ENCODE measurements around the gene RSU1. TPM values are rescaled to one million over a fixed set of nuclear protein-coding genes. Genes with fewer than 3 reads are reported as not detected.

Gene RSU1
- polyA plus RNA-seq, 2 of the 4 experiments (the other 2 are of a cell fraction), result 99.3 to 114 TPM

DNA sequence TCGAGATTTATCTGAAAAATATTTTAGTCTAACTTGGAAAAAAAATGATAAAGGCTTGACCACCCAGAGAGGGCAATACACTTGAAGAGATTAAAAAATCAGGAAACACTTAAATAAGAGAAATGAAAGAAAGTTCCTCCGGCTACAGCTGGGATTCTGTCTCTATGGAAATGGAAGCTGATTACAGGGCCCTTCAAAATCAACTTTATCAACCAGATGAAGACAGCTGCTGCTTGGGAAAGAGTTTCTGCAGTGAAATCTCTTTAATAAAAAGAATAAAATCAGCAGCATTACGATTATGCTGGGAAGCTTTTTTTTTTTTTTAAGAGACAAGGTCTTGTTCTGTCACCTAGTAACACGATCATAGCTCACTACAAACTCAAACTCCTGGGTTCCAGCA lies 4.5 kb downstream of the RSU1 start (continued):
- TF ChIP-seq, protein P1, sequence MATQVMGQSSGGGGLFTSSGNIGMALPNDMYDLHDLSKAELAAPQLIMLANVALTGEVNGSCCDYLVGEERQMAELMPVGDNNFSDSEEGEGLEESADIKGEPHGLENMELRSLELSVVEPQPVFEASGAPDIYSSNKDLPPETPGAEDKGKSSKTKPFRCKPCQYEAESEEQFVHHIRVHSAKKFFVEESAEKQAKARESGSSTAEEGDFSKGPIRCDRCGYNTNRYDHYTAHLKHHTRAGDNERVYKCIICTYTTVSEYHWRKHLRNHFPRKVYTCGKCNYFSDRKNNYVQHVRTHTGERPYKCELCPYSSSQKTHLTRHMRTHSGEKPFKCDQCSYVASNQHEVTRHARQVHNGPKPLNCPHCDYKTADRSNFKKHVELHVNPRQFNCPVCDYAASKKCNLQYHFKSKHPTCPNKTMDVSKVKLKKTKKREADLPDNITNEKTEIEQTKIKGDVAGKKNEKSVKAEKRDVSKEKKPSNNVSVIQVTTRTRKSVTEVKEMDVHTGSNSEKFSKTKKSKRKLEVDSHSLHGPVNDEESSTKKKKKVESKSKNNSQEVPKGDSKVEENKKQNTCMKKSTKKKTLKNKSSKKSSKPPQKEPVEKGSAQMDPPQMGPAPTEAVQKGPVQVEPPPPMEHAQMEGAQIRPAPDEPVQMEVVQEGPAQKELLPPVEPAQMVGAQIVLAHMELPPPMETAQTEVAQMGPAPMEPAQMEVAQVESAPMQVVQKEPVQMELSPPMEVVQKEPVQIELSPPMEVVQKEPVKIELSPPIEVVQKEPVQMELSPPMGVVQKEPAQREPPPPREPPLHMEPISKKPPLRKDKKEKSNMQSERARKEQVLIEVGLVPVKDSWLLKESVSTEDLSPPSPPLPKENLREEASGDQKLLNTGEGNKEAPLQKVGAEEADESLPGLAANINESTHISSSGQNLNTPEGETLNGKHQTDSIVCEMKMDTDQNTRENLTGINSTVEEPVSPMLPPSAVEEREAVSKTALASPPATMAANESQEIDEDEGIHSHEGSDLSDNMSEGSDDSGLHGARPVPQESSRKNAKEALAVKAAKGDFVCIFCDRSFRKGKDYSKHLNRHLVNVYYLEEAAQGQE (IDR thresholded peaks at IDR 0.05), result no peak
- TF ChIP-seq, protein P2, sequence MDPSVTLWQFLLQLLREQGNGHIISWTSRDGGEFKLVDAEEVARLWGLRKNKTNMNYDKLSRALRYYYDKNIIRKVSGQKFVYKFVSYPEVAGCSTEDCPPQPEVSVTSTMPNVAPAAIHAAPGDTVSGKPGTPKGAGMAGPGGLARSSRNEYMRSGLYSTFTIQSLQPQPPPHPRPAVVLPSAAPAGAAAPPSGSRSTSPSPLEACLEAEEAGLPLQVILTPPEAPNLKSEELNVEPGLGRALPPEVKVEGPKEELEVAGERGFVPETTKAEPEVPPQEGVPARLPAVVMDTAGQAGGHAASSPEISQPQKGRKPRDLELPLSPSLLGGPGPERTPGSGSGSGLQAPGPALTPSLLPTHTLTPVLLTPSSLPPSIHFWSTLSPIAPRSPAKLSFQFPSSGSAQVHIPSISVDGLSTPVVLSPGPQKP (IDR thresholded peaks at IDR 0.05; ENCODE audit: low read depth, low read length), result no peak
- TF ChIP-seq HEYL (CRISPR knock-in tag; IDR thresholded peaks at IDR 0.05) (no peak), MAZ (IDR thresholded peaks at IDR 0.05; ENCODE audit: borderline replicate concordance, low read depth, low read length) (no peak), RCOR1 (IDR thresholded peaks at IDR 0.05; ENCODE audit: low read depth, low read length) (no peak)

DNA sequence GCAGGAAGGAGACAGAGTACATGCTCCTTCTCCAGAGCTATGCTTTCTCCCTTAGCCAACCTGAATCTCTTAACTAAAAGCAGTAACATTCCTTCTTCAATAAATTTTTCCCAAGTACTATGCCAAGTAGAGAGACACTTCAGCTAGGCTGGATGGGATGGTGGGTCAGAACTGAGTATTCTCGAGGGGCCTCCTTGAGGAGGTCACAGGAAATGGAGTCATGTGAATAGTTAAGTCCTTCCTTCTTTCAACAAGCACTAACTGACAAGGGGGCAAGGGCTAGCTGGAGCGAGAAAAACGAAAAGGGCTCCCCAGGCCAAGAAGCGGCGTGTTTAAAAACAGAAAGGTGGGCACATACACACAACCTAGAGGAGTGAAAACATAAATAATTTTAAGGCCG lies 5.5 kb downstream of the RSU1 start:
- CTCF ChIA-PET, result interaction anchor here (2.2 kb wide), 1 partner anchor 16 kb away, joined by 11 read pairs; no protein-coding TSS in a partner anchor
- WGBS (ENCODE audit: missing lambda C conversion rate), result 94% methylated on average over 6 of the region's 6 CpGs
- POLR2A ChIA-PET, result no interaction called here
- DNase-seq (ENCODE audit: low read depth in 1 of 2, low spot score in 1 of 2), result no peak
- FAIRE-seq, result no peak
- Histone ChIP-seq H3K4me2 (no peak overlapping the region), H3K9me3 (no peaks in the 10 kb centered on the region), H3K27ac (no peak overlapping the region), H3K4me1 (peaks cover 11% of the 10 kb centered on the region; the same call in 2 of the 3 replicates), H3K4me3 (no peak overlapping the region)
- ATAC-seq, result no peak
- TF ChIP-seq RAD21 (conservative IDR thresholded peaks at IDR 0.05 in 1 of 2, IDR thresholded peaks at IDR 0.05 in 1 of 2) (no peak), FOSL2 (IDR thresholded peaks at IDR 0.05) (no peak), FOSL2 (CRISPR knock-in tag; IDR thresholded peaks at IDR 0.05) (no peak), PHF8 (IDR thresholded peaks at IDR 0.05; ENCODE audit: borderline replicate concordance, low read depth) (no peak), CBX8 (IDR thresholded peaks at IDR 0.05) (no peak), MAFK (IDR thresholded peaks at IDR 0.05; ENCODE audit: partially characterized antibody) (no peak), EHMT2 (IDR thresholded peaks at IDR 0.05; ENCODE audit: low read depth) (no peak)
- TF ChIP-seq, protein P1 (IDR thresholded peaks at IDR 0.05), result no peak

DNA sequence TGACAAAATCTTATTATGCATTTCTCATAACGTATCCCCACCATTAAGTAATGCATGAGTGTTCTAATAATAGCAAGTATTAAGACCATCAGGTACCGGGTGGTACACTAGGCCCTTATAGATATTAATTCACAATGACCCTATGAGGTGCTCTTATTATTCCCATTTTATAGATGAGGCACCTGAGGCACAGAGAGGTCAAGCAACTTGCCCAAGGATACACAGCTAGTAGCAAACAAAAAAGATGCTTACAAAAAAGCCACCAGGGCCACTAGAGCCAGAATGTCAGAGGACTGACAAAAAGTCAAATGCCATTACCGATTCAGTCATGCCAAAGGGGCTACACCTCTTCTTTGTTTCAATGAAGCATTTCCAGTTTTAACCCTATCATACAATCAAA lies 5.9 kb downstream of the RSU1 start:
- WGBS (ENCODE audit: missing lambda C conversion rate), result 78% methylated on average over 3 of the region's 3 CpGs
- ATAC-seq, result no peak
- DNase-seq (ENCODE audit: low read depth in 1 of 2, low spot score in 1 of 2), result no peak
- POLR2A ChIA-PET, result no interaction called here
- Histone ChIP-seq H3K27ac (no peak overlapping the region), H3K4me3 (no peak overlapping the region), H3K4me1 (peaks cover 9% of the 10 kb centered on the region; the same call in 2 of the 3 replicates), H3K9me3 (no peaks in the 10 kb centered on the region), H3K4me2 (no peak overlapping the region)
- CTCF ChIA-PET, result interaction anchor here (2.2 kb wide), 1 partner anchor 17 kb away, joined by 11 read pairs; no protein-coding TSS in a partner anchor
- no peak for FAIRE-seq
- no peak for TF ChIP-seq CBX2 (IDR thresholded peaks at IDR 0.05; ENCODE audit: borderline replicate concordance, low read depth)
- TF ChIP-seq RAD21 (conservative IDR thresholded peaks at IDR 0.05 in 1 of 2, IDR thresholded peaks at IDR 0.05 in 1 of 2), result no peak
- no peak for TF ChIP-seq SMC3 (IDR thresholded peaks at IDR 0.05)
- TF ChIP-seq POLR2A (IDR thresholded peaks at IDR 0.05; ENCODE audit: low read length), result no peak
- TF ChIP-seq JUNB (IDR thresholded peaks at IDR 0.05), result no peak
- no peak for TF ChIP-seq TFCP2L1 (CRISPR knock-in tag; IDR thresholded peaks at IDR 0.05)
- no peak for TF ChIP-seq HOXA7 (CRISPR knock-in tag; IDR thresholded peaks at IDR 0.05)
- no peak for TF ChIP-seq FOSL2 (IDR thresholded peaks at IDR 0.05)
- TF ChIP-seq FOSL2 (CRISPR knock-in tag; IDR thresholded peaks at IDR 0.05), result no peak
- no peak for TF ChIP-seq BHLHE40 (IDR thresholded peaks at IDR 0.05; ENCODE audit: low read depth, low read length)
- TF ChIP-seq, protein P2 (IDR thresholded peaks at IDR 0.05; ENCODE audit: low read depth, low read length), result no peak
- TF ChIP-seq, protein P3, sequence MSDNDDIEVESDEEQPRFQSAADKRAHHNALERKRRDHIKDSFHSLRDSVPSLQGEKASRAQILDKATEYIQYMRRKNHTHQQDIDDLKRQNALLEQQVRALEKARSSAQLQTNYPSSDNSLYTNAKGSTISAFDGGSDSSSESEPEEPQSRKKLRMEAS (IDR thresholded peaks at IDR 0.05), result no peak
- no peak for TF ChIP-seq RFX5 (IDR thresholded peaks at IDR 0.05)
- TF ChIP-seq, protein P4, sequence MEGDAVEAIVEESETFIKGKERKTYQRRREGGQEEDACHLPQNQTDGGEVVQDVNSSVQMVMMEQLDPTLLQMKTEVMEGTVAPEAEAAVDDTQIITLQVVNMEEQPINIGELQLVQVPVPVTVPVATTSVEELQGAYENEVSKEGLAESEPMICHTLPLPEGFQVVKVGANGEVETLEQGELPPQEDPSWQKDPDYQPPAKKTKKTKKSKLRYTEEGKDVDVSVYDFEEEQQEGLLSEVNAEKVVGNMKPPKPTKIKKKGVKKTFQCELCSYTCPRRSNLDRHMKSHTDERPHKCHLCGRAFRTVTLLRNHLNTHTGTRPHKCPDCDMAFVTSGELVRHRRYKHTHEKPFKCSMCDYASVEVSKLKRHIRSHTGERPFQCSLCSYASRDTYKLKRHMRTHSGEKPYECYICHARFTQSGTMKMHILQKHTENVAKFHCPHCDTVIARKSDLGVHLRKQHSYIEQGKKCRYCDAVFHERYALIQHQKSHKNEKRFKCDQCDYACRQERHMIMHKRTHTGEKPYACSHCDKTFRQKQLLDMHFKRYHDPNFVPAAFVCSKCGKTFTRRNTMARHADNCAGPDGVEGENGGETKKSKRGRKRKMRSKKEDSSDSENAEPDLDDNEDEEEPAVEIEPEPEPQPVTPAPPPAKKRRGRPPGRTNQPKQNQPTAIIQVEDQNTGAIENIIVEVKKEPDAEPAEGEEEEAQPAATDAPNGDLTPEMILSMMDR (IDR thresholded peaks at IDR 0.05), result no peak
- TF ChIP-seq POLR2AphosphoS2 (conservative IDR thresholded peaks at IDR 0.05; ENCODE audit: low read length), result no peak

Measured in A549 (cell line).